Epidermal melanocyte (primary cell): ENCODE data around the gene MPI.
A peak's percentile ranks its signal among the peaks of the same experiment; 100 is the strongest.
"Not testable (repeated sequence)": the region's sequence is repeated elsewhere in the genome, so short reads cannot be mapped to it uniquely, and the experiment has no call there.

ENCODE experiments used
- DNase-seq: peaks from one replicate; pipeline ENCODE4 v3.0.0; 2011; ENCODE audit warnings: low spot score; ENCODE audit not compliant: insufficient read length

The MPI gene

GRCh38 chr15:74890665-74890960, 771 bp downstream of the MPI start:
- no peak for DNase-seq

- no peak for DNase-seq
Observed at GRCh38 chr15:74891469-74891868, 1.6 kb downstream of the MPI start.

GRCh38 chr15:74892313-74892712, 2.5 kb downstream of the MPI start:
- DNase-seq: no peak

GRCh38 chr15:74892931-74893330, 3.1 kb downstream of the MPI start:
- DNase-seq: no peak

- DNase-seq: no peak
Observed at GRCh38 chr15:74893627-74894026, 3.8 kb downstream of the MPI start.

GRCh38 chr15:74894383-74894782, 4.5 kb downstream of the MPI start:
- not testable (repeated sequence) for DNase-seq

- DNase-seq: no peak
Observed at GRCh38 chr15:74895830-74896229, 6.0 kb downstream of the MPI start.

GRCh38 chr15:74896316-74896715, 6.5 kb downstream of the MPI start:
- DNase-seq: no peak

GRCh38 chr15:74897300-74897701, 7.5 kb downstream of the MPI start:
- DNase-seq: no peak

GRCh38 chr15:74901612-74902063, 11.8 kb downstream of the MPI start:
- peak; percentile 89 for DNase-seq

- no peak for DNase-seq
Observed at GRCh38 chr15:74902295-74903075, 12.6 kb downstream of the MPI start.

- DNase-seq: no peak
Observed at GRCh38 chr15:74903676-74904075, 13.8 kb downstream of the MPI start.

GRCh38 chr15:74904190-74904805, 14.5 kb downstream of the MPI start:
- no peak for DNase-seq

GRCh38 chr15:74906067-74906449, 16.2 kb downstream of the MPI start:
- no peak for DNase-seq

GRCh38 chr15:74906450-74907162, 16.8 kb downstream of the MPI start, which contains the start of gene FAM219B:
Gene FAM219B, minus strand, starts transcription at chr15:74906851. Its CDS starts 51 bp downstream, at chr15:74906800.
- peak; percentile 93 for DNase-seq

- no peak for DNase-seq
Observed at GRCh38 chr15:74907163-74907870, 17.5 kb downstream of the MPI start.

GRCh38 chr15:74908635-74909034, 18.8 kb downstream of the MPI start:
- DNase-seq: no peak

GRCh38 chr15:74913041-74913440, 23.2 kb downstream of the MPI start:
- no peak for DNase-seq

- not testable (repeated sequence) for DNase-seq
Observed at GRCh38 chr15:74913799-74914198, 24.0 kb downstream of the MPI start.

GRCh38 chr15:74917676-74918075, 27.8 kb downstream of the MPI start:
- no peak for DNase-seq

- no peak for DNase-seq
Observed at GRCh38 chr15:74920456-74920855, 30.6 kb downstream of the MPI start.

- no peak for DNase-seq
Observed at GRCh38 chr15:74924525-74924924, 34.7 kb downstream of the MPI start.
